PFSK-1 (cell line): ENCODE results near the gene DAGLB.

ENCODE experiments used
- FOXP2 ChIP-seq: optimal IDR thresholded peaks from 2 replicates; pipeline ENCODE3; 2011; ENCODE audit warnings: borderline replicate concordance, control low read depth, inconsistent platforms; ENCODE audit not compliant: insufficient read depth; ENCODE audit errors: extremely low read length, extremely low read depth
- POLR2AphosphoS5 ChIP-seq: IDR thresholded peaks from 2 replicates; pipeline ENCODE4 v1.6.1; 2012; ENCODE audit warnings: low read depth, mild to moderate bottlenecking, control low read depth, low read length, moderate library complexity
- REST ChIP-seq, 2 experiments: IDR thresholded peaks; 2 replicates each; pipeline versions ENCODE4 v1.6.1 to v1.8.0; 2011 to 2012; ENCODE audit warnings: low read depth in 2 of 2, low read length in 2 of 2, control low read depth in 1 of 2, inconsistent platforms in 1 of 2, mild to moderate bottlenecking in 1 of 2, moderate library complexity in 1 of 2; ENCODE audit not compliant: insufficient read depth in 1 of 2
- SIN3A ChIP-seq: IDR thresholded peaks from 2 replicates; pipeline ENCODE4 v1.6.1; 2012; ENCODE audit warnings: mild to moderate bottlenecking, low read length, moderate library complexity, borderline replicate concordance; ENCODE audit not compliant: insufficient read depth
- TAF1 ChIP-seq: IDR thresholded peaks from 2 replicates; pipeline ENCODE4 v1.6.1; 2012; ENCODE audit warnings: low read length, control low read depth, borderline replicate concordance; ENCODE audit not compliant: insufficient read depth

The DAGLB gene

GRCh38 chr7:6406121-6406520 is 41.6 kb downstream of the DAGLB start:
- TF ChIP-seq REST (IDR thresholded peaks at IDR 0.05; ENCODE audit: insufficient read depth in 1 of 2, low read depth in 2 of 2, low read length in 2 of 2) (no peak), TAF1 (no peak), FOXP2 (no peak), POLR2AphosphoS5 (no peak), SIN3A (no peak)

DNA sequence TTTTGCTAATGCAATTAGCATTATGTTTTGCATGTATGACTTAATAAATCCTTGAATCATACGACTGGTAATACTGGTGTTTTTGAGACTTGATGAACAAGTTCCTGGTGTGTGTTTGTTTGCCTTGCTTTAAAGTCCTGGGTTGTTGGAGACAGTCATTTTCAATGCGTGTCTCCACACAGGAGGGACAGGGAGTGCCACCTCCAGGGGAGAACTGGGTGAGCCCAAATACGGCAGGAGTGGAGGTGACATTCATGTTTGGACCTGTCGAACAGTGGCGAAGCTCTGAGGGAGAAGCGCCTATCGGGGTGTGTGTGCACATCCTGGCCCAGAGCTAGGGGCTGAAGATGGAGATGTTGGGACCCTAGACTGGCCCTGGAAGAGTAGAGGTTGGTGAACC is 43.8 kb downstream of the DAGLB start:
- TF ChIP-seq SIN3A (no peak), FOXP2 (no peak), POLR2AphosphoS5 (no peak)

DNA sequence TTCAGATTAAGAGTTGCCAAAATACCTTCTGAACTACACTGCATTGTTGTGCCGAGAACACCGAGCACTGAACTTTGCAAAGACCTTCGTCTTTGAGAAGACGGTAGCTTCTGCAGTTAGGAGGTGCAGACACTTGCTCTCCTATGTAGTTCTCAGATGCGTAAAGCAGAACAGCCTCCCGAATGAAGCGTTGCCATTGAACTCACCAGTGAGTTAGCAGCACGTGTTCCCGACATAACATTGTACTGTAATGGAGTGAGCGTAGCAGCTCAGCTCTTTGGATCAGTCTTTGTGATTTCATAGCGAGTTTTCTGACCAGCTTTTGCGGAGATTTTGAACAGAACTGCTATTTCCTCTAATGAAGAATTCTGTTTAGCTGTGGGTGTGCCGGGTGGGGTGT is 45.0 kb downstream of the DAGLB start:
- no peak for TF ChIP-seq TAF1

GRCh38 chr7:6402041-6402440 is 45.7 kb downstream of the DAGLB start:
- TF ChIP-seq SIN3A (no peak), POLR2AphosphoS5 (no peak), REST (IDR thresholded peaks at IDR 0.05; ENCODE audit: insufficient read depth in 1 of 2, low read depth in 2 of 2, low read length in 2 of 2) (no peak), TAF1 (no peak), FOXP2 (no peak)

DNA sequence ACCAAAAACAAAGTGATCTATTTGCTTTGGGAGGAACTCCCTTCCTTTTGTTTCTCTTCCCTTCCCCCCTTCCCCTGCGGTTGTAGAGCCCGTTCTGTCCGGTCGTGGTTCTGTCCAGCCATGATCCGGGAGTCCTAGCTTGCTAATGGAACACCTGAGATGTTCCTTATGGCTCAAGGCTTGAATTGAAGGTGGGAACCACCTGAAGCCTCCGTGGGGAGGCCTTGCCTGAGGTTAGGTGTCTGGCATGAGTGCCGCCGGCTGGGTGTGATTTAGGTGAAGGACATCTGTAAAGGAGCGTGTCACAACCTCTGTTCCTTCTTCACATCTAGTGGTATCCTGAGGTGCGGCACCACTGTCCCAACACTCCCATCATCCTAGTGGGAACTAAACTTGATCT is 46.2 kb downstream of the DAGLB start:
- no peak for TF ChIP-seq TAF1
- no peak for TF ChIP-seq REST (IDR thresholded peaks at IDR 0.05; ENCODE audit: insufficient read depth in 1 of 2, low read depth in 2 of 2, low read length in 2 of 2)
- no peak for TF ChIP-seq SIN3A
- TF ChIP-seq FOXP2: no peak
- TF ChIP-seq POLR2AphosphoS5: no peak

DNA sequence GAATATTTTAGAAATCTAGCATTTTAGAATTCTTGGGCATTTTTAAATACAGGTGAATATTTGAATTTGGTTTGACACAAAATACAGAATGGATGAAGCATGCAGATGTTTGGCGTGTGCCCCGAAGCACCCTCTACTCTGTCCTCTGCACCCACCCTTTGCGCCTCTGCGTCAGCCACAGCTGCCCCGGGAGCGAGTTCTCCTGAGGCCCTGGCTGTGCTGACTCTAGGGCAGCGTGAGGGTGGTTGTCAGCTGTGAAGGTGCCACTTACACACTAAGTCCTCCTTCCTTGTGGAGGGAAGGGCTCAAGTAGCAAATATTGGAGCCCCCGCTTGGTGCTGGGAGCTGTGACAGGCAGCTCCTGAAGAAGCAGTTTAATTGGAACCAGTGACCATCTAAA is 48.4 kb downstream of the DAGLB start:
- TF ChIP-seq SIN3A (no peak), FOXP2 (no peak), REST (IDR thresholded peaks at IDR 0.05; ENCODE audit: insufficient read depth in 1 of 2, low read depth in 2 of 2, low read length in 2 of 2) (no peak), POLR2AphosphoS5 (no peak), TAF1 (no peak)
